ENCODE results near the gene HSPB9. TPM values are rescaled to one million over a fixed set of nuclear protein-coding genes. Genes with fewer than 3 reads are reported as not detected.

Gene HSPB9
- total RNA-seq, 1 donor from 2014 or later = not detected

DNA sequence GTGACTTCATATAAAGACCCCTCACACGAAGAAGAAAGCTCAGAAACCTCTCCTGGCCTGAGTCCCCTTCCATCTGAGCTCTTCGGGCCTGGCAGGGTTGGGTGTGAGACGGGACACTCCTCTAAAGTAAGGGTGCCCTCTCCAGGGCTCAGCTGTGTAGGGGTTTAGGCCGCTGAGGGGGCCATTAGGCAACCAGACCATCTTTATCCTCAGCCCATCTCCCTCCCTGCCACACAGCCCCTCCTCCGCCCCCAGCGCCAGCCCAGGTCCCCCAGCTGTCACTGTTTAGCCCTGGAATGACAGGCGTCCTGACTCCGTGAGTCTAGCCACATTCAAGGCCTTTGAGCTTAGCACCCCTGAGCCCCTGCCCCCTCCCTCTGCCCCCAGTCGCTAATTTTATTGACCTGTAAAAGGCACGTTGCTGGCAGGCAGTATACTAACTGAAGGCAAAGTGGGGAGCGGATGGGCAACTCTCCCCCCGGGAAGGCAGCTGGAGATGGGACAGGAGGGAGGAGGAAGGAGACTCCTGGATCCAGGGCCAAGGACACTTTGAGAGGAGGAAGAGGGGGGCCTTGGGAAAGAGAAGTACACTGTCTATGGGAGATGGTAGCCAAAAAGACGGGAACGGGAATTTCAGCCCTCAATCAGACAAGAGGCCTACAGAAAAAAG, 23.7 kb upstream of the HSPB9 start:
- Histone ChIP-seq H3K27ac (no peak overlapping the region), H3K36me3 (peaks cover 0 to 3% of the 10 kb centered on the region in 2 donors), H3K27me3 (peaks cover 11% of the 10 kb centered on the region), H3K4me1 (peaks cover 3 to 4% of the 10 kb centered on the region in 2 donors), H3K9me3 (no peaks in the 10 kb centered on the region), H3K4me3 (no peak overlapping the region)
- TF ChIP-seq, protein P1, sequence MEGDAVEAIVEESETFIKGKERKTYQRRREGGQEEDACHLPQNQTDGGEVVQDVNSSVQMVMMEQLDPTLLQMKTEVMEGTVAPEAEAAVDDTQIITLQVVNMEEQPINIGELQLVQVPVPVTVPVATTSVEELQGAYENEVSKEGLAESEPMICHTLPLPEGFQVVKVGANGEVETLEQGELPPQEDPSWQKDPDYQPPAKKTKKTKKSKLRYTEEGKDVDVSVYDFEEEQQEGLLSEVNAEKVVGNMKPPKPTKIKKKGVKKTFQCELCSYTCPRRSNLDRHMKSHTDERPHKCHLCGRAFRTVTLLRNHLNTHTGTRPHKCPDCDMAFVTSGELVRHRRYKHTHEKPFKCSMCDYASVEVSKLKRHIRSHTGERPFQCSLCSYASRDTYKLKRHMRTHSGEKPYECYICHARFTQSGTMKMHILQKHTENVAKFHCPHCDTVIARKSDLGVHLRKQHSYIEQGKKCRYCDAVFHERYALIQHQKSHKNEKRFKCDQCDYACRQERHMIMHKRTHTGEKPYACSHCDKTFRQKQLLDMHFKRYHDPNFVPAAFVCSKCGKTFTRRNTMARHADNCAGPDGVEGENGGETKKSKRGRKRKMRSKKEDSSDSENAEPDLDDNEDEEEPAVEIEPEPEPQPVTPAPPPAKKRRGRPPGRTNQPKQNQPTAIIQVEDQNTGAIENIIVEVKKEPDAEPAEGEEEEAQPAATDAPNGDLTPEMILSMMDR (IDR thresholded peaks at IDR 0.05) = no peak
- no peak for DNase-seq (ENCODE audit: low spot score in 2 of 2)
- intact Hi-C loops (cut with DNase I) = no loop called here

DNA sequence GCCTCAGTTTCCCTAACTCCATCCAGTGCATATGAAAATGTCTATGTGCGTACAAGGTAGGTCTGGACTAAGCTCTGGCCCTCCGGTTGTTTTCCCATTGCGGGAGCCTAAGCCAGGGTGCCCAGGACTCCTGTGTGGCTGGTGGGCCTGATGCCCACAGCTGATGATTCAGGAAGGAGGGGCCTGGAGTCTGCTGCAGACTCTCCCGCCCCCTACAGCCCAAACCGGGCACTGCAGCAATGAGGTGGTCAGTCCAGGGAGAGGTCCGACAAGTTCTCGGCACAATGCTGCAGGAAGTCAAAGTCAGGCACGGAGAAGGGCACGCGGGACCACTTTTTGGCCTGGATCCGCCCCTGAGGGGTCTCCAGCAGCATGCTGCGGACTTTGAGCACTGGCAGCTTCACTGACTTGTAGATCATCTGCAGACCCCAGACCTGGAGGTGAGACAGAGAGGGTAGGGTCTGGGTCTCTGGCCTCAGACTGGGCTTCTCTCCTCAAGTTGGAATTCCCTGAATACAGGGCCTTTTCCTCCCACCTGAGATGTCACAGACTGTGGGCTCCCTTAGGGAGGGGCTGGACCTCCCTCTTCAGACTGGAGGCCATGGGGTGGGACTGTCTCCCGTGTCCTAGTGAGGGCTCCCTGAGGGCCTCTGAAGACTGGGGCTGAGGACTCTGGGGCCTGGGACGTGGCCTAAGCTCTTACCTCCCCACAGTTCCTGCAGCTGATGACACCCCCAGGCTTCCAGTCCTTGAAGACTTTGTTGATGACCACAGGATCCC, 20.9 kb upstream of the HSPB9 start:
- H3K36me3 ChIP-seq = peaks cover 9 to 14% of the 10 kb centered on the region in 2 donors
- peaks cover 11% of the 10 kb centered on the region for H3K27me3 ChIP-seq
- H3K27ac ChIP-seq = no peak overlapping the region
- H3K4me3 ChIP-seq = no peak overlapping the region
- H3K4me1 ChIP-seq = peaks cover 3 to 4% of the 10 kb centered on the region in 2 donors
- TF ChIP-seq, protein P1 (IDR thresholded peaks at IDR 0.05) = peak; percentile 70 to 82 (median 75)
- no peaks in the 10 kb centered on the region for H3K9me3 ChIP-seq
- intact Hi-C loops (cut with DNase I) = loop anchor here (1.0 kb wide), 1 partner anchor 34 kb away; no protein-coding TSS in a partner anchor
- peak in 1 of 2 donors; percentile 87 for DNase-seq (ENCODE audit: low spot score in 2 of 2)

- H3K36me3 ChIP-seq = peaks cover 9 to 20% of the 10 kb centered on the region in 2 donors
- no peaks in the 10 kb centered on the region for H3K9me3 ChIP-seq
- peaks cover under 1% of the 10 kb centered on the region for H3K27me3 ChIP-seq
- TF ChIP-seq, protein P1 (IDR thresholded peaks at IDR 0.05) = no peak
- no peak overlapping the region for H3K4me3 ChIP-seq
- no peak overlapping the region for H3K27ac ChIP-seq
- intact Hi-C loops (cut with DNase I) = no loop called here
- no peak for DNase-seq (ENCODE audit: low spot score in 2 of 2)
- H3K4me1 ChIP-seq = peaks cover 0 to under 1% of the 10 kb centered on the region in 2 donors
Measured at GRCh38 chr17:42103221-42103954, 19.2 kb upstream of the HSPB9 start.

GRCh38 chr17:42104264-42104663, 18.3 kb upstream of the HSPB9 start:
- TF ChIP-seq, protein P1 (IDR thresholded peaks at IDR 0.05) = no peak
- no peaks in the 10 kb centered on the region for H3K9me3 ChIP-seq
- no peak overlapping the region for H3K27ac ChIP-seq
- no peaks in the 10 kb centered on the region for H3K27me3 ChIP-seq
- no peak for DNase-seq (ENCODE audit: low spot score in 2 of 2)
- no peak overlapping the region for H3K4me3 ChIP-seq
- peaks cover 9 to 25% of the 10 kb centered on the region in 2 donors for H3K36me3 ChIP-seq
- intact Hi-C loops (cut with DNase I) = no loop called here
- no peaks in the 10 kb centered on the region for H3K4me1 ChIP-seq

DNA sequence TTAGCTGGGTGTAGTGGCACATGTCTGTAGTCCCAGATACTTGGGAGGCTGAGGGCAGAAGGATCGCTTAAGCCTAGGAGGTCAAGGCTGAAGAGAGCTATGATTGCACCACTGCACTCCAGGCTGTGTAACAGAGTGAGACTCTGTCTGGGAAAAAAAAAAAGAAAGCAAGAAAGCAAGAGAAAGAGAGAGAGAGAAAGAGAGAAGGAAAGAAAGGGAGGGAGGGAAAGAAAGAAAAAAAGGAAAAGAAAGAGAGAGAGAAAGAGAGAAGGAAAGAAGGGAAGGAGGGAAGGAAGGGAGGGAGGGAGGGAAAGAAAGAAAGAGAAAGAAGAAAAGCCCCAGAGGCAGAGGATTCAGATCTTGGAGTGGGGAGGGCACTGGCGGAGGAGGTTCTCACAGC, 16.6 kb upstream of the HSPB9 start:
- no peak overlapping the region for H3K27ac ChIP-seq
- no peaks in the 10 kb centered on the region for H3K27me3 ChIP-seq
- H3K4me3 ChIP-seq = no peak overlapping the region
- TF ChIP-seq, protein P1 (IDR thresholded peaks at IDR 0.05) = no peak
- intact Hi-C loops (cut with DNase I) = no loop called here
- H3K9me3 ChIP-seq = no peaks in the 10 kb centered on the region
- peaks cover 9 to 25% of the 10 kb centered on the region in 2 donors for H3K36me3 ChIP-seq
- no peak for DNase-seq (ENCODE audit: low spot score in 2 of 2)
- H3K4me1 ChIP-seq = no peaks in the 10 kb centered on the region

All from ascending aorta (tissue), 2 donors.